ENCODE results near the gene DLGAP1.
"Not testable (repeated sequence)": the region's sequence is repeated elsewhere in the genome, so short reads cannot be mapped to it uniquely, and the experiment has no call there.

Gene DLGAP1

GRCh38 chr18:3706279-3707097 is 748.6 kb downstream of the DLGAP1 start:
- no peak for DNase-seq

DNA sequence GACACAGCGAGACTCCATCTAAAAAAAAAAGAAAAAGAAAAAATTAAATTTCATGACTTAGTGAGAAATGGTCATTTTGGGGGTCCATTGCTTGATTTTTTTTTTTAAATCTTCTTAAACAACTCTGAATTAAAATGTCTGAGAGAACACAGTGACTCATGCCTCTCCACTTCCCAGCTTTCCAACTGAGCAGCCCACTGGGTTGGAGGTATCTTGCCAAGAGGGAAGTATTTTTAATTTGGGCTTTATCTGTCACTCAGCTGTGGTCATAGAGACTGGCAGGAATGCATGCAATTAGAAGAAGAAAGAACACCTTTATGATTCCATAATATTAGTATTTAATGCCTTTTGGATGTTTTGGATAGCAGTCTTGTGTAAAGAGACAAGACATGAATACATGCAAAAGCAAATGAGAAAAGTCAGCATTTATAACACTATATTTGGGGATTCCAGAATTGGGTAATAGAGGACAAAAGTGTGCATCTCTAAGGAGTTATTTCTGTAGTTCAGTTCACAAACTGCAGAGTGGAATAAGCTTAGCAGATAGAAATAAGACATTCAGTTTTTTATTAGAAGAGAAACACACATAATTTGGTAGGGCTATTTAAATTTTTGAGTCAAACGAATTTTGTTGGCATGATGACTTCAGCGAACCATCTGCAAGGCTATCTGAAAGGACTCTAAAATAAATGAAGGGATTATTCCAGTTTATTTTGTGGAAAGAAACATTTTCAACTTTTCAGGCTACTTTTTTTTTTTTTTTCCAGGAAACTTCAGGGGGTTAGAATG is 750.4 kb downstream of the DLGAP1 start:
- peak in 7 of 58 donors; percentile 7 to 59 (median 19) for DNase-seq

DNA sequence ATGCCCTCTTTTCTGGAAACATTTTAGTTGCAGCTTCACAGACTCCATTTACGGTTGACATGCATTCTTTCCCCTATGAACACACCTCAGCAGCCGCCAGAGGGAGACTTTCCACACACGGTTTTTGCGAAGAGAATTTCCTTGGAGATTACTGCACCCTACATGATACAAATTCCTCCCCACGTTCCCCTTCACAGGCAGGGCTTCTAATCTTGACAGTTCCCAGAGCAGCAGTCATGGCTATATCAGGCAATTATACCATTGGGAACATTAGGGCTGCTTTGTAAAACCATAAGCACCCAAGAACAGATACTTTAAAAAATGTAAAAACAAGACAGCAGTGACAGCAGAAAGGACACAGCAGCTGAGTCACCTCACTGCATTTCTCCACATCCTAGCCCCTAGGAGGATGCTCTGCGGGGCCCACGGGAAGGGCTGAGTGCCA is 751.4 kb downstream of the DLGAP1 start:
- DNase-seq: peak in 44 of 58 donors; percentile 6 to 81 (median 42)

DNA sequence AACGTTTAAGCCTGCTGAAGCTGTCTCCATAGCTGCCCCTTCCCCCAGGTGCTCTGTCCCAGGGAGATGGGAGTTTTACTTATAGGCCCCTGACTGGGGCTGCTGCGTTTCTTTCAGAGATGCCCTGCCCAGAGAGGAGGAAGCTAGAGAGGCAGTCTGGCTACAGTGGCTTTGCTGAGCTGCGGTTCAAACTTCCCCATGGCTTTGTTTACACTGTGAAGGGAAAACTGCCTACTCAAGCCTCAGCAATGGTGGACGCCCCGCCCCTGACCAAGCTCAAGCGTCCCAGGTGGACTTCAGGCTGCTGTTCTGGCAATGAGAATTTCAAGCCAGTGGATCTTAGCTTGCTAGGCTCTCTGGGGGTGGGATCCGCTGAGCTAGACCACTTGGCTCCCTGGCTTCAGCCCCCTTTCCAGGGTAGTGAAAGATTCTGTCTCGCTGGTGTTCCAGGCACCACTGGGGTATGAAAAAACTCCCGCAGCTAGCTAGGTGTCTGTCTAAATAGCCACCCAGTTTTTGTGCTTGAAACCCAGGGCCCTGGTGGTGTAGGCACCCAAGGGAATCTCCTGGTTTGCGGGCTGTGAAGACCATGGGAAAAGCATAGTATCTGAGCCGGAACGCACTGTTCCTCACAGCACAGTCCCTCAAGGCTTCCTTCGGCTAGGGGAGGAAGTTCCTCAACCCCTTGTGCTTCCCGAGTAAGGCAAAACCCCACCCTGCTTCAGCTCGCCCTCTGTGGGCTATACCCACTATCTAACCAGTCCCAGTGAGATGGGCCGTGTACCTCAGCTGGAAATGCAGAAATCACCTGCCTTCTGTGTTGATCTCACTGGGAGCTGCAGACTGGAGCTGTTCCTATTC is 755.2 kb downstream of the DLGAP1 start:
- peak in 6 of 58 donors; percentile 10 to 27 (median 13) for DNase-seq

GRCh38 chr18:3694030-3694778 is 760.9 kb downstream of the DLGAP1 start:
- not testable (repeated sequence) for DNase-seq

GRCh38 chr18:3693410-3693809 is 761.7 kb downstream of the DLGAP1 start:
- DNase-seq: no peak

DNA sequence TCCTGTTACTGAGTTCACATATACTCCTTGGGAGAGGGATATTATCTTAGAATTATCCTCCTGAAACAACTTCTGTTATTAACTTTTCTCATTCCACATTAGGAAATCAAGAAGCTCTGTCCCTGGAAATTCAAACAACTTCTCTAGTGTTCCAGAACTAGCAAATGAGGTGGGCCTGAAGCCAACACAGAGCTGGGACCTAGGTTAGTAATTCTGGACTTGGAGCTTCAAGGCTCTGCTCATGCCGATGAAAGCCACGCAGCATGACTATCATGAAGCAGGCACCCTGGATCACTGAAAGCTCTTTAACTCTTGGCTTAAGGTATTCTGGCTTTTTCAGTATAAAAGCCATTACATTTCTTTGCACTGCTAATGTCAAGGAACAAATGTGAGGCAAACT is 762.4 kb downstream of the DLGAP1 start:
- no peak for DNase-seq

DNA sequence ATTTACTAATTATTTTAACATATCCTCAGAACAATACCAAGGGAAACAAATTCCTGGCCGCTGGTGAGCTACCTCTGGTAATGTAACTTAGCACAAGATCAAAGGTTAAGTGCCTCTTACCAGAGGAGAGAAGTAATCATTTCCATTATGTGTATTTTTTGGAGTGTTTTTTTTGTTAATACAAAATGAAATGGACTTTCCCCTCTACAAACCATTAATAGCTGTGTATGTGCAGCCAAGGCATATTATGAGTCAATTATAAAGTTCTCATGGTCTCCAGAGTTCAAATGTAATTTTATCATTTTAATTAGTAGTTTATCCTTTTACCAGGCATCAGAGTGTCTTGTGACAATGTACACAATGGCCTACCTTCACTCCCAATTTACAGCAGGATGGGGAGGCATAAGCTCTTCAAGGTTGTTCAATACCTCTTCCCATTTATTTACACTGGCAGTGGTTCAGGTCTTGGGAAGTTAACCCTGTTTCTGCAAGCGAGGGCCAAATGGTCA is 762.9 kb downstream of the DLGAP1 start:
- no peak for DNase-seq

DNA sequence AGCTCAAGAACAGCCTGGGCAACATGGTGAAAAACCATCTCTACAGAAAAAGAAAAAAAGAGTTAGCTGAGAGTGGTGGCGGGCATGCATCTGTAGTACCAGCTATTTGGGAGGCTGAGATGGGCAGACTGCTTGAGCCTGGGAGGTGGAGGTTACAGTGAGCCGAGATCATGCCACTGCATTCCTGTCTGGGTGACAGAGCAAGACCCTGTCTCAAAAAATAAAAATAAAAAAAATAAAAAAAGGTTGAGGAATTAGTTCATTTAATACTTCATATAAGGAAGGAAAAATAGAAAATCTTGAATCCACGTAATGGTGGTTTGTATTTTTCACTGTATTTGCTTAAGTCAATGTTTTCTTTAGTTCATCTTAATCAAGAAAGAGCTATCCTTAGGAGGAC is 763.4 kb downstream of the DLGAP1 start:
- no peak for DNase-seq

DNA sequence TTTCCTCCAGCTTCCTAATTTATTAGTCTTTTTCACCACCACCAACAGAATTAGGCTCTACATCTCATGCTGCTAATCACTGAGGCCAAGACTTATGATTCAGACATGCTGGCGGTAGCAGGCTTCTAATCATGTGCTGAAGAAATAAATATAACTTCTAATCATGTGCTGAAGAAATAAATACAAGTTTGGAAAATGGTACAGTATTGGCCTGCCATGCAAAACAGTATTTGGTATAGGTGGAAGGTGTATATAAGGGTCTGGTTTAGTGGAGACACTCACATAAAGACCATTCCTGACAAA is 764.4 kb downstream of the DLGAP1 start:
- no peak for DNase-seq

DNA sequence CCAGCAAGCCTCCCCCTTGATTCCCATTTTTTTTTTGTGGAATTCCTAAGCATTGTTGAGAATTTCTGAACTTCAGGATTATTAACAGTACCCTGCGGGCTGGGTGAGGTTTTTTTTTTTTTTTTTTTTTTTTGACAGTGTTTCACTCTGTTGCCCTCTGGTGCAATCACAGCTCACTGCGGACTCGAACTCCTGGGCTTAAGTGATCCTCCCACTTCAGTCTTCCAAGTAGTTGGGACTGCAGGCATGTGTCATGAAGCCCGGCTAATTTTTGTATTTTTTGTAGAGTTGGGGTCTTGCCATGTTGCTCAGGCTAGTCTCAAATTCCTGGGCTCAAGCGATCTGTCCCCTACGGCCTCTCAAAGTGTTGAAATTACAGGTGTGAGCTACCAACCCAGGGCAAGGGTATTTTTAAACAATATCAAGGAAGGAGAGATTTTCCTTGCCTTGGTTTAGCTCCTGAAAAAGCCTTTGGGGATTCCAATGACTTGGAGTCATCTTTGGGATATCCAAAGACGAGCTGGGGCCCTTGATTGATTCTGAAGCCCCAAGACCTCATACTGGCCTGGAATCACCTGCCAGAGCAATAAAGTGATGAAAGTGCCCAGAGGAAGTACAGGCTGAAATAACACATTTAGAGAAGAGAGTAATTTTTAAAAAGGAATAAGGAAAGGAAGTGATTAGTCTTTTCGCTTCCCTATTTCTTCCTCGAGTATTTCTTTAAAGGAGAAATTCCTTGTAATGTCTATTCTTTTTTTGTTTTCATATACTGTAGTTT is 764.9 kb downstream of the DLGAP1 start:
- DNase-seq: no peak

DNA sequence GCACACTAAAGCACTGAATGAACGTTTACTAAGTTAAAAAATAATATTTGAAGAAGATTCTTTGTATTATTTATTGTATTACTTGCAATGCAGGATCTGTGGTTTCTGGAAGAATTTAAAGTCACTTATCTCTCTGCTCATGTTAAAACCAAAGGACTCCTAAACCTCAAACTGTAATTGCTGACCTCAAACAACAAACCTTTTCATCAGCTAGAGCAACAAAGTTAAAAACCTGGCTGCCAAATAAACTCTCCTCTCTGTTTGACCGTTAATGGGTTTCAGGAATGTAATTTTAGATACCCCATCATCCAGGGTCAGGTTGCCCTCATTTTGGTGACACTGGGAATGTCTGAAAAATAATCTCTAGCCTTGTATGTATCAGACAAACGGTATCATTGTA is 766.0 kb downstream of the DLGAP1 start:
- no peak for DNase-seq

DNA sequence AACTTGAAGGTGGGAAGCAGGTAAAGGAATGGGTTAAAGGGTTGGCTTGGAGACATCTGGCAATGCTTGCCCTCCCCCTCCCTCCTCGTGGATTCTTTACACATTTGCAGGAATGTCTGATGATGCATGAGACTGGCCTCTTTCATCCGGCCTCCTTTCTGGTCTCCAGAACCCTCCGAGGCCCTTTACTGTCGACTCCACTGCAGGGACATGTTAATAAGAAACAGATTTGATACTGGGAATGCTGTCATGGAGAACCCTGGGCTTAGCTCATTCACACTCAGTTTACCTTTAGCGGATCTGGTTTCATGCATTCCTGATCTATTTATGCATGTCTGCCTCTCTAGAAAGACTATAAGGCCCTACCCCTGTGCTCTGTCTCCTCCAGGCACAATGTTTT is 766.4 kb downstream of the DLGAP1 start:
- DNase-seq: no peak

DNA sequence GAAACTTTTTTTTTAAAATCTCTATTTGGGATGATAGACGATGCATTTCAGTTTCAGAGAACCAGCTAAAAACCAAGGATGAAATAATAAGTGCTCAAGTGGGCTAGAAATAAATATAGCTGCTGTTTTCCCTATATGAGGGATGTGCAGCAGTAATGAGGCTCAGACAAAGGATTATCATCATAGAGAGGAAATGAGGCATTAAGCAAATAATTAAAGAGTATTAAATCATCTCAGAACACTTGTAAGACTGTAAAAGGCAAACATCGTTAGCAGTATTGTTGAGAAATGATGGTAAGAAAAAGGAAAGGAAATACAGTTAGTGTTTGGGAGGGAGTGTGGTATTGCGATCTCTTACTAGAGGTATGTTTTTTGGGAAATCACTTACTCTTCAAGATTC is 771.6 kb downstream of the DLGAP1 start:
- DNase-seq: no peak

DNA sequence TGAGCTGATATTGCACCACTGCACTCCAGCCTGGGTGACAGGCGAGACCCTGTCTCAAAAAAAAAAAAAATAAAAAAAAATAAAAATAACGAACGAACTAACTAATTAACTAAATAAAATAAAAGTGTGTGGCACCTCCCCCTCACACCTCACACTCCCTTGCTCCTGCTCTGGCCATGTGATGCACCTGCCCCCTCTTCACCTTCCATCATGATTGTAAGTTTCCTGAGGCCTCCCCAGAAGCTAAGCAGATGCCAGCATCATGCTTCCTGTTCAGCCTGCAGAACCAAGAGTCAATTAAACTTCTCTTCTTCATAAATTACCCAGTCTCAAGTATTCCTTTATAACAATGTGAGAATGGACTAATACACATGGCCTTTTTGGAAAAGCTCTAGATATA is 773.0 kb downstream of the DLGAP1 start:
- DNase-seq: no peak

DNA sequence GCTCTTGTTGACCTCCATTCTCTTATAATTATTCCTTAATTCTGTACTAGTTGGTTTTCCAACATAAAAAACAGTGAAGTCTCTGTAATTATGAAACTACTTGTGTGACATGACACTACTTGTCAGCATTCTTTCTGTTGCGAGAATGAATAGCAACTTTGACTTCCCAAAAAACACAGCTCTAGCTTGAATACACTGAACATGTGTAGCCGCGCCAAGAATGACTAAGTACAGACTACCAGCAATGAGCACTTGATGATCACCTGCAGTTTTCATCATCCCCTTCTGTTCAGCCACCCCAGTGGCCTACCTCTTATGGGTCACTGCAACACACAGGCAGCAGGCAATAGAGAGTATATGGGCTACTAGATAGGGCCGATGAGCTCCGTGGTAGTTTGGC is 775.9 kb downstream of the DLGAP1 start:
- no peak for DNase-seq

GRCh38 chr18:3675994-3676393 is 779.1 kb downstream of the DLGAP1 start:
- DNase-seq: no peak

GRCh38 chr18:3675446-3675845 is 779.7 kb downstream of the DLGAP1 start:
- DNase-seq: no peak

DNA sequence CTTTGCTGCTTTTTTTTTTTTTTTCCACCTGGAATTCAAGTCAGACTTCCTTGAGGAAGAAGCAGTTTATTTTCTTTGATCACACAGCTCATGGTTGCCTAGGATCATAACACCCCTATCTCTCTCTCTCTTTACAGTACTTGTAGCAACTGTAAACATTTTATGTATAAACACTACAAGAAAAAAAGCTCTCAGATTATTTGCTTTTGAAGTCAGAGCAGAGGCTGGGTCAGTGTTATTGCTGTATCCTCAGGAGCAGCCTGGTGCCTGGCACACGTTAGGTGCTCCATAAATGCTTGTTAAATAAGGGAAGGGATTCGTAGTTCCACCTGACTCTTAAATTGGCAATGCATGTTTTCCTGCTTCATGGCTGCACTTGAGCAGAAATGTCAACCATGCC is 783.9 kb downstream of the DLGAP1 start:
- no peak for DNase-seq

GRCh38 chr18:3669376-3669775 is 785.7 kb downstream of the DLGAP1 start:
- no peak for DNase-seq

All from anterior cingulate cortex (tissue), 58 donors.